SJSA1 (cell line): ENCODE results near the gene ARL13B. TPM values are rescaled to one million over a fixed set of nuclear protein-coding genes. Genes with fewer than 3 reads are reported as not detected.
"Not testable (repeated sequence)": the region's sequence is repeated elsewhere in the genome, so short reads cannot be mapped to it uniquely, and the experiment has no call there.

Experiments
- DNase-seq, 2 experiments: peaks; one replicate each; pipeline ENCODE4 v3.0.0-alpha.2; 2015 to 2020; ENCODE audit warnings: low spot score in 2 of 2, low read depth in 1 of 2
- H3K27ac ChIP-seq: fragments of 250-450 bp; sonication (Bioruptor Pico); 2 replicates; pipeline ENCODE4 v1.5.1; 2020; ENCODE audit warnings: mild to moderate bottlenecking, moderate library complexity
- H3K27me3 ChIP-seq: fragments of 250-450 bp; sonication (Bioruptor Pico); replicated peaks from 2 replicates; pipeline ENCODE4 v1.5.1; 2020; ENCODE audit warnings: mild to moderate bottlenecking, moderate library complexity
- H3K36me3 ChIP-seq: fragments of 250-450 bp; sonication (Bioruptor Pico); 2 replicates; pipeline ENCODE4 v1.5.1; 2020; ENCODE audit warnings: mild to moderate bottlenecking
- H3K4me1 ChIP-seq: fragments of 250-450 bp; sonication (Bioruptor Pico); replicated peaks from 2 replicates; pipeline ENCODE4 v1.6.1; 2021; ENCODE audit warnings: mild to moderate bottlenecking
- H3K4me3 ChIP-seq: fragments of 250-450 bp; sonication (Bioruptor Pico); 2 replicates; pipeline ENCODE4 v1.5.1; 2020; ENCODE audit warnings: mild to moderate bottlenecking
- H3K9me3 ChIP-seq: fragments of 250-450 bp; sonication (Bioruptor Pico); replicated peaks from 2 replicates; pipeline ENCODE4 v1.5.1; 2020; ENCODE audit warnings: mild to moderate bottlenecking
- total RNA-seq: library from RNA; depleted of rRNA; stranded (reverse); fragments of >200 nt; shearing (Covaris generic); gene quantifications from 2 replicates; pipeline ENCODE4 v1.2.3, GENCODE V29; 2014; rRNA removed

The ARL13B gene
- total RNA-seq, 1 experiment from 2014 or later: 16.0 TPM

DNA sequence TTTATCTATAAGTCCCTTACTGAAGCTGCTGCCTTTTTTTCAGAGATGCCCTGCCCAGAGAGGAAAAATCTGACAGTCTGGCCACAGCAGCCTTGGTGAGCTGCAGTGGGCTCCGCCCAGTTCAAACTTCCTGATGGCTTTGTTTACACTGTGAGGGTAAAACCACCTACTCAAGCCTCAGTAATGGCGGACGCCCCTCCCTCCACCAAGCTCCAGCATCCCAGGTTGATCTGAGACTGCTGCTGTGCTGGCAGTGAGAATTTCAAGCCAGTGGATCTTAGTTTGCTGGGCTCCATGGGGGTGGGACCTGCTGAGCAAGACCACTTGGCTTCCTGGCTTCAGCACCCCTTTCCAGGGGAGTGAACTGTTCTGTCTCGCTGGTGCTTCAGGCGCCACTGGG lies 100.6 kb downstream of the ARL13B start:
- DNase-seq: not testable (repeated sequence)

GRCh38 chr3:94081884-94082283 lies 101.9 kb downstream of the ARL13B start:
- Histone ChIP-seq H3K27ac (no peak overlapping the region), H3K9me3 (no peaks in the 10 kb centered on the region), H3K27me3 (no peaks in the 10 kb centered on the region), H3K36me3 (0 out of 2 replicates have a peak, but pooled peaks cover 3% of the 10 kb centered on the region), H3K4me1 (no peaks in the 10 kb centered on the region), H3K4me3 (no peak overlapping the region)
- no peak for DNase-seq

More for the DNA sequence above, 100.6 kb downstream of the ARL13B start:
- not testable (repeated sequence) for H3K27ac ChIP-seq, H3K4me3 ChIP-seq, H3K27me3 ChIP-seq, H3K9me3 ChIP-seq, H3K36me3 ChIP-seq, H3K4me1 ChIP-seq

DNA sequence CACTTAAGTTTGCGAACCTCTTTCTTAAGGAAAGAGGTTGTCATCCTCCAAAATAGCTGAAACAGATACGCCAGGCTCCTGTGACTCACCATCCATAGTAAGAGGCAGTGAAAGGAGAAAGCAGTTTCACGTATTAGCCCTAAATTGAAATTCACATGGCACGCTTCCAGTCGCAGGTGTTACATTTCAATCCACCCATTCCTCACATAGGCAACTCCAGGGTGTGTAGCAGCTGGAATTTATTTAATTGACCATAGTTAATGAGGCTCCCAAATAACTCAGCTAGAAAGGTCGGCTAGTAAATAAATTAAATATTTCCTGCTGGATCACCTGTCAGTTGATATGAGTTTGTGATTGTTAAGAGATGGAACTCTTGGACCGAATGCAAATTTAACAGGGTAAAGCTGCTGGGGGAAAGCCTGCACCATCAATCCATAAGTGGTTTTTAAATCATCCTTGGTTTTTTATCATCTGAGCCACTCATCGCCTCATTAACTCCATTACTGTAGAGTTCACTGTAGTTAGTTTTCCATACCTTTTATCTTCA lies 102.5 kb downstream of the ARL13B start:
- H3K27me3 ChIP-seq: no peaks in the 10 kb centered on the region
- H3K36me3 ChIP-seq: 0 out of 2 replicates have a peak, but pooled peaks cover 3% of the 10 kb centered on the region
- DNase-seq: no peak
- no peaks in the 10 kb centered on the region for H3K4me1 ChIP-seq
- no peaks in the 10 kb centered on the region for H3K9me3 ChIP-seq
- H3K27ac ChIP-seq: no peak overlapping the region
- no peak overlapping the region for H3K4me3 ChIP-seq

DNA sequence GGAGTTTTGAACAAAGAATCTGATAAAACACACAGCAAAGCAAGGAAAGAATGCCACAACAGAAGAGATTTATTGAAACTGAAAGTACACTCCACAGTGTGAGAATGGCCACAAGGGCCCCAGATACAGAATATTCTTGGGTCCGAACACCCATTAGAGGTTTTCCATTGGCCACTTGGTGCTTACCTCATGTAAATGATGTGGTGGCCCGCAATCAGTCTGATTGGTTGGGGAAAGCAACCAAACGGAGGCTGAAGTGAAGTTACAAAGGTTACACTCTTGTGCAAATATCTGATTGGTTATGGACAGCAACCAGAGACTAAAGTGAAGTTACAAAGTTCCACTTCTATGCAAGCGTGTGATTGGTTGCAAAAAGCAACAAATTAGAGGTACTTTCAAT lies 103.3 kb downstream of the ARL13B start:
- Histone ChIP-seq H3K9me3 (no peaks in the 10 kb centered on the region), H3K4me1 (no peaks in the 10 kb centered on the region), H3K36me3 (0 out of 2 replicates have a peak, but pooled peaks cover 3% of the 10 kb centered on the region), H3K27ac (no peak overlapping the region), H3K4me3 (no peak overlapping the region), H3K27me3 (no peaks in the 10 kb centered on the region)
- DNase-seq: no peak

- no peak for DNase-seq
- H3K9me3 ChIP-seq: no peaks in the 10 kb centered on the region
- H3K36me3 ChIP-seq: 0 out of 2 replicates have a peak, but pooled peaks cover 6% of the 10 kb centered on the region
- H3K27me3 ChIP-seq: no peaks in the 10 kb centered on the region
- no peaks in the 10 kb centered on the region for H3K4me1 ChIP-seq
- no peak overlapping the region for H3K4me3 ChIP-seq
- H3K27ac ChIP-seq: no peak overlapping the region
Measured at GRCh38 chr3:94089126-94089525, 109.2 kb downstream of the ARL13B start.

GRCh38 chr3:94092086-94092485 lies 112.1 kb downstream of the ARL13B start:
- H3K9me3 ChIP-seq: no peaks in the 10 kb centered on the region
- DNase-seq: no peak
- no peaks in the 10 kb centered on the region for H3K27me3 ChIP-seq
- H3K27ac ChIP-seq: no peak overlapping the region
- H3K36me3 ChIP-seq: 0 out of 2 replicates have a peak, but pooled peaks cover 6% of the 10 kb centered on the region
- no peaks in the 10 kb centered on the region for H3K4me1 ChIP-seq
- H3K4me3 ChIP-seq: no peak overlapping the region

DNA sequence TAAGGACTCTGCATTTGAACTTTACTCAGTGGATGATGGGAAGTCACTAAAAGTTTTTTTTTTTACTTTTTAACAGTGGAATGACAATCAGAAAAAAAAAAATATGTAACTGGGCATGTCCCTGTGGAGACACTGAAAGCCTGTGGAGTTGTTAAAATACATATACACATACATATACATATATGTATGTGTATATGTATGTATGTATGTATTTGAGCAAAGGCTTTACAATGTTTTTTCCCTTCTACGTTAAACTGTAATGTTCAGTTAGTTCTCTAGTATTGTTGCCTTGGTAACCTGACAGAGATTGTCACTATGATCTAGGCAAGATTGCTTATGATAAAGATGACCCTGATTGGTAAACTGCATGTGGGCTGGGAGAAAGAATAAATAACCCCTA lies 113.2 kb downstream of the ARL13B start:
- no peak overlapping the region for H3K27ac ChIP-seq
- no peaks in the 10 kb centered on the region for H3K9me3 ChIP-seq
- no peaks in the 10 kb centered on the region for H3K4me1 ChIP-seq
- no peak overlapping the region for H3K4me3 ChIP-seq
- DNase-seq: no peak
- no peaks in the 10 kb centered on the region for H3K27me3 ChIP-seq
- peaks cover 14% of the 10 kb centered on the region; the same call in 1 of the 2 replicates for H3K36me3 ChIP-seq

DNA sequence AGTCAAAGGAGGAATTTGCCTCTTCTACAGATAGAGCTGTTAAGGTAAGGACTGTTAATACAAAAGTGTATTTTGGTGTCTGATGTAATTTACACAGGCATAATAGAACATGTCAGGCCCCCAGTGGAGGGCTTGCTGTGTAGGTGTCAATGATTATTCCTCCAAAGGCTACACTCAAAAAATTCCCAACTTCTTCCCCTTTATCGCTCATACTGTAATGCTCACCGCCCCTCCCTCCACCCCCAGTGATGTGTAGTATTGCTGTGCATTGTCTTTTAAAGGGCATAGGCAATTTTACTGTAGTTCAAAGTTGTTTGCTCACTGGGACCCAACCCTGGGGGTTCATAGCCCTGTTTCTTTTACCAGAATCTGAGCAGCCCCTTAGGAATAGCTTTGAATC lies 115.2 kb downstream of the ARL13B start:
- Histone ChIP-seq H3K27ac (no peak overlapping the region), H3K36me3 (peaks cover 12% of the 10 kb centered on the region; the same call in 1 of the 2 replicates), H3K4me1 (no peaks in the 10 kb centered on the region), H3K4me3 (no peak overlapping the region), H3K27me3 (no peaks in the 10 kb centered on the region), H3K9me3 (no peaks in the 10 kb centered on the region)
- DNase-seq: no peak

DNA sequence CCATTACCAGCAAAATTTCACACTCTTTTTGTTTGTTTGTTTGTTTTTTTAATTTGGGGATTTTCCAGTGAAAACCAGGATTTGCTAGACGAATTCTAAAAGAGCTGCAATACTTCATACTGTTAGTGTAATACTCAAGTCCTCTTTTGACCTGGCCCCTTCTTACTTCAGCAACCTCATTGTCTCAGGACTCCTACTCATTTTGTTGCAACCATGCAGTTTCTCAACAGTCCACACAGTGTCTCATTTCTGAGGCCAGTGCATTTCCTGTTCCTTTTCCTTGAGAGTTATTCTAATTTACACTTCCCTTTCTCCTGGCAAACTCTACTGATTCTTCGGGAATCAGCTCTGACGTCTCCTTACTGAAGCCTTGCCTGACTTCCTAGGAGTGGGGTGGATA lies 118.5 kb downstream of the ARL13B start:
- Histone ChIP-seq H3K4me1 (no peaks in the 10 kb centered on the region), H3K9me3 (no peaks in the 10 kb centered on the region), H3K4me3 (no peak overlapping the region), H3K36me3 (peaks cover 9% of the 10 kb centered on the region; the same call in 1 of the 2 replicates), H3K27me3 (no peaks in the 10 kb centered on the region), H3K27ac (no peak overlapping the region)
- DNase-seq: no peak

DNA sequence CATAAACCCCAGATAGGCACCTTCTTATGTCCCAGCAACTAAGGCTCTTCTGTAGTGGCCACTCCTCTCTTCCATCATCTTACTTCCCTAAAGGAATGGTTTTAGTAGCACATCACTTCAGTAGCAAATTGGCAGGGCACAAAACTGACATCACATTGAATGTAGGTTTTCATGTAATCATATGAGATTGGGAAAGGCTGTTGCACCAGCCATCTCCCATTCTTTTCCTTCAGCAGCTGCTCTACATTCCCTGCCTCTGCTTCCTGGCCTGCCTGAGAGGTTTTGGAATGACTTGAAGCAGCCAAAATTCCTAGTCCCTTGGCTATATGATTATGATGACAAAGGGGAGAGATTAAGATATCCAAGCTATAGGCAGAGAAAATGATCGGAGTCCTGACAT lies 119.4 kb downstream of the ARL13B start:
- Histone ChIP-seq H3K4me1 (no peaks in the 10 kb centered on the region), H3K27ac (no peak overlapping the region), H3K36me3 (peaks cover 9% of the 10 kb centered on the region), H3K4me3 (no peak overlapping the region), H3K9me3 (no peaks in the 10 kb centered on the region), H3K27me3 (no peaks in the 10 kb centered on the region)
- DNase-seq: no peak

GRCh38 chr3:94101860-94102259 lies 121.9 kb downstream of the ARL13B start:
- no peaks in the 10 kb centered on the region for H3K27me3 ChIP-seq
- no peaks in the 10 kb centered on the region for H3K9me3 ChIP-seq
- no peak for DNase-seq
- H3K27ac ChIP-seq: no peak overlapping the region
- H3K4me1 ChIP-seq: no peaks in the 10 kb centered on the region
- no peak overlapping the region for H3K4me3 ChIP-seq
- peaks cover 9% of the 10 kb centered on the region for H3K36me3 ChIP-seq

Other genes with a start within 250 kb of the ARL13B start
- gene PROS1, start 6.3 kb upstream of the ARL13B start, total RNA-seq: 4.9 and 5.8 TPM in 2 replicates
- not detected in 2 replicates for gene STX19, start 48.4 kb downstream of the ARL13B start, total RNA-seq
- 2.9 and 4.4 TPM in 2 replicates for gene DHFR2, start 82.8 kb downstream of the ARL13B start, total RNA-seq
- 7.1 and 7.7 TPM in 2 replicates for gene NSUN3, start 82.9 kb downstream of the ARL13B start, total RNA-seq